ENCODE results near the gene PIRT.
"Not testable (repeated sequence)": the region's sequence is repeated elsewhere in the genome, so short reads cannot be mapped to it uniquely, and the experiment has no call there.

The PIRT gene

DNA sequence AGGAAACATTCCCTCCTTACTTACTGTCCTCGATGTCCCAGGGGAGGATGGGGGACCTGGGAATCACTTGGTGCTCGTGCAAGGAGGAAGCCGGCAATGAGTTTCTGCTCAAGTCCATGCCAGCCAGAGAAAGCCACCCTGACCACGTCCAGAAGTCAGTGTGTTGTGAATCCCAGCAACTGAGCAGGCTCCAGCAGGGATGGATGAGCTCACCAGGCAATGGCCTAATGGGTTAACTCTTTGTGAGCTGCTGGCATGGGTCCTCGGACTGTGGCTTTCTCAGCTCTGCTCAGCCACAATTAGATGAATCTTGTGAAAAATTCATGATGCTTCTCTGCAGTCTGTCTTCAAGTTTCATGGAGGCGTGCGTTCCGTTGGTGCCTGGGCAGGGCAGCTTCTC, at the start of gene PIRT:
Gene PIRT, minus strand, starts transcription at position 167 of the 400 bp plus-strand sequence. CDS start 12,442 bp downstream, outside the sequence.
- no peaks in the 10 kb centered on the region for H3K4me1 ChIP-seq (ENCODE audit: insufficient read depth, low read length)
- no peaks in the 10 kb centered on the region for H3K9me3 ChIP-seq (ENCODE audit: control insufficient read depth, insufficient read depth, low read length)
- H3K9ac ChIP-seq (ENCODE audit: low read depth, low read length): no peak within 1 kb of the TSS

DNA sequence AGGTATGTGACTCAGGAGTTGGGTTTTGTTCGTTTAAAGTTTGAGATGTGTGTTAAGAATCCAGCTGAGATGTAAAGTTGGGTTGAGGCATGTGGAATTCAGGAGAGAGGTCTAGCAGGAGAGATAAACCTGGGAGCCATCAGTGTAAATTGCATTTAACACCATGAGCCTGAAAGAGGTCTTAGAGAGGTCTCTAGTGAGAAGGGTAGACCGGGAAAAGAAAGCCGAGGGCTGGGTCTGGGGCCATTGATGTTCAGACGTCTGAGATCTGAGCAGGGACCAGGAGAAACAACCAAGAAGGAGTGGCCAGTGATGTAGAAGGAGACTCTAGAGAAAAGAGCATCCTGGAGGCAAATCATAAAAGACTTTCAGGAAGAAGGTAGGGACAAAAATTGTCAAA, 44.1 kb upstream of the PIRT start:
- H3K9ac ChIP-seq (ENCODE audit: low read depth, low read length): no peak overlapping the region
- no peaks in the 10 kb centered on the region for H3K36me3 ChIP-seq (ENCODE audit: insufficient read depth, low read length)
- no peaks in the 10 kb centered on the region for H3K4me1 ChIP-seq (ENCODE audit: insufficient read depth, low read length)
- no peaks in the 10 kb centered on the region for H3K9me3 ChIP-seq (ENCODE audit: control insufficient read depth, insufficient read depth, low read length)

More for the DNA sequence above, at the start of gene PIRT:
- no peaks in the 10 kb centered on the region for H3K36me3 ChIP-seq (ENCODE audit: insufficient read depth, low read length)

DNA sequence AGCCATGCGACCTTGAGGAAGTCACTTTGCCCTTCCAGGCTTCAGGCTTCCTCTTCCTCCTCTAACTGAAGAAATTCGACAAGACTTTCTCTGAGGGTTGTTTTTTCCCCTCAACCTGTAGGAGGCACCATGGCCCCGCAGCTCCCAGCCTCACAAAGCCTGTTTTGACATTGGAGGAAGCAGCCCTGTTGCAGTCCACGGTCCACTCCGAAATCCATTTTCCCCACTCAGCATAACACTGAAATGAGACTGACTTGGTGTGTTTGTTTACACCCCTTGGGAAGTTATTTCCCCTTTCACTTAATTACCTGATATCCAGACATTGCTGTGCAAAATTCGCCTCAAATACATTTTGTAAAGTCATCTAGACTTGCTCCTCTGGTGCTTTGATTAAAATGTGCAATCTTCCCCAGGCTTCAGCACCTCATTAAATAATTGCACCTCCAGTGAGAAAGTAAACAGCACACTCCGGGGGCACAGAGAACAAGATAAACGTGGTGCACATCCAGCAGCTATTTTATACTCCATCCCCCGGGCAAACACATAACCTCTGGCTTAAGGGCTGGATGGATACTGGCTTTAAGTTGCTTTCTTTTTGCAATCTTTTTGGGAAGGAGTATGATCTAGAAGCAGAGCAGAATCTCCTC, 41.4 kb upstream of the PIRT start:
- H3K36me3 ChIP-seq (ENCODE audit: insufficient read depth, low read length): no peaks in the 10 kb centered on the region
- no peaks in the 10 kb centered on the region for H3K9me3 ChIP-seq (ENCODE audit: control insufficient read depth, insufficient read depth, low read length)
- no peaks in the 10 kb centered on the region for H3K4me1 ChIP-seq (ENCODE audit: insufficient read depth, low read length)

DNA sequence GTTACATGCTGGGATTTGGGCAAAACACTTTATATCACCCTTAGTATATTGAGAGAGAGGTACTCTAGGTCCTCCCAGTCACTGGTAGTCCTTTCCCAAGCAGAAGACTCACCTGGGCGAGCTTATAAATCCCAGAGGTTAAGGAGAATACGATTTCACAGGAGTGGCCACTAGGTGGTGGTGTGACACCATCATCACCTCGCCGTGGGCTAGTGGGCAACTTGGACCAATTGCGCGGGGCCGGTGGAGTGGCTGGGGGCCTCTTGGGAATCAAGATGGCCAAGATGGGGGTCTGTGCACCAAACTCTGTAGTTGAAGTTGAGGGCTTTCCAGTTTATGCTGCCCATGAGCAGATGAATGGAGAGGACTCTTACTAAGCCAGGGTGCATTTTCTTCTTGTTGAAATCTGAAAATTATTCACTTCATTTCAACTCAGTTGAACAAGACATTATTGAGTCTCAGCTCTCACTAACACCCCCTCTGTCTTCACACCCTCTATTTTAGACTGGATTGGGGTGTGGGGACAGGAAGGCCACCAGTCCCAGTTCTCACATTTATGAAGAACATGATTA, 38.2 kb upstream of the PIRT start:
- no peaks in the 10 kb centered on the region for H3K36me3 ChIP-seq (ENCODE audit: insufficient read depth, low read length)
- no peaks in the 10 kb centered on the region for H3K4me1 ChIP-seq (ENCODE audit: insufficient read depth, low read length)

More for the DNA sequence above, 41.4 kb upstream of the PIRT start:
- H3K9ac ChIP-seq (ENCODE audit: low read depth, low read length): no peak overlapping the region

DNA sequence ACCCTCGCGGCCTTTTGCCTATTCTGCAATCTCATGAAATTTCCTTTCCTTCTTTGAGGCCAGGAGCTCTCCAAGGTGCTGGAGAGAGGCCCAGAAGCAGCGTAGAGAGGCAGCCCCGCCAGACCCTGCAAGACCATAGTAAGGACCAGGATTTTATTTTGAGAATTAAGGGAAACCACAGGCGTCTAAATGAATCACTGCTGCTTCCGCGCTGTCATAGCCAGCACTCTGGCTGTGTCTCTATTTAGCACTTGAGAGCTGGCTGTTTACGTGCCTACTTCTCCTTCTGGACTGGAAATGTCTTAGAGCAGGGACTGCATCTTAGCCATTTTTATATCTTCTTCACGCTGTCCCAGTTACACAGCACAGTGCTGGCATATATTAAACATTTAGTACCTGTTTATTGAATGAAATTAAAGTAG, 37.6 kb upstream of the PIRT start:
- Histone ChIP-seq H3K9me3 (ENCODE audit: control insufficient read depth, insufficient read depth, low read length) (no peaks in the 10 kb centered on the region), H3K9ac (ENCODE audit: low read depth, low read length) (no peak overlapping the region), H3K36me3 (ENCODE audit: insufficient read depth, low read length) (no peaks in the 10 kb centered on the region), H3K4me1 (ENCODE audit: insufficient read depth, low read length) (no peaks in the 10 kb centered on the region)

More for the DNA sequence above, 38.2 kb upstream of the PIRT start:
- Histone ChIP-seq H3K9me3 (ENCODE audit: control insufficient read depth, insufficient read depth, low read length) (no peaks in the 10 kb centered on the region), H3K9ac (ENCODE audit: low read depth, low read length) (no peak overlapping the region)

DNA sequence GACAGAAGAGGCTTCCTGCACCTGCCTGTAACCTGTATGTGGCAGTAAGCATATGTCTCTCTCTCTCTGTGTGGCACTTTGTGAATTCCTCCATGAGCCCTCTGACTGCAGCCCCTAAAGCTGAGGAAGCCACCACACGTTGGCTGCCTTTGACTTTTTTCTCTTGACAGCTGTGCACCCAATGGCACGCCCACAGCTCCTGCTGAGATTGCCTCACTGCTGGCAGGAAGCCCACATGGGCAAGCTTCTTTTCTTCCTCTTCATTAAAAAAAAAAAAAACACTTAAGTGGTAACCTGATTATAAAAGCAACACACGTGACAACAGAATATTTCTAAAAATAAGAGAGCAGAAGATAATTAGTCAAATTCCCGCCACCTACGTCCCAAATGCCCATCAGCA, 34.0 kb upstream of the PIRT start:
- Histone ChIP-seq H3K9me3 (ENCODE audit: control insufficient read depth, insufficient read depth, low read length) (no peaks in the 10 kb centered on the region), H3K9ac (ENCODE audit: low read depth, low read length) (no peak overlapping the region), H3K36me3 (ENCODE audit: insufficient read depth, low read length) (no peaks in the 10 kb centered on the region), H3K4me1 (ENCODE audit: insufficient read depth, low read length) (no peaks in the 10 kb centered on the region)

DNA sequence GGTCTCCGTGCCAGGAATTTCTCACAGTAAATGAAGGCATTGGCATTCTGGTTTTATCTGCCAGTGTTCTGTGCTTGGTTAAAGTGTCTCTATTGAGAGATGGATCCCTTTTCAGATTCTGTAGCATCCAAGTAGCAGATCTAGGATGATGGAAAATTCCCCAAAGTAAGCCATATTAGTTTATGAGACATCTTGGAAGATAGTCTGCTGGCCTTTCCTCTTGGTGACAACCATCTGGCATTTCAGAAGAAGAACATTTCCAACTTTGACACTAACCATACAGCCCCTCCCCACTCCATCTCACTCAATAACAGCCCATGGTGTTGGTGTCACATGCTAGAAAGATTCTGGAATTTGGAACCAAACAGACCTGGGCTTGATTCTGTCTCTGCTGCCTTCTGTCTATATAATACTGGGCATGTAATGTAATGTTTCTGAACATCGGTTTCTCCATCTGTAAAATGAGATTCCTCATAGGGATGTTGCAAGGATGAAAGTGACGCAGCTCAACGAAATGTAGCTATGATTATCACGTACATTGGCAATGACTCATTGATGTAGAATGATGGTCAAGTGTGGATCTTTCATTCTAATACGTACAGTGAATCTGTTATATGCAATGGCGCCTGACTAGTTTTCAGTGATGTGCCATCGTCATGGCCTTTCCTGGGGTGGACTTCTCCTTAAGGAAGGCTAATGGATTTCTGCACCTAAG, 32.6 kb upstream of the PIRT start:
- no peaks in the 10 kb centered on the region for H3K9me3 ChIP-seq (ENCODE audit: control insufficient read depth, insufficient read depth, low read length)
- no peak overlapping the region for H3K9ac ChIP-seq (ENCODE audit: low read depth, low read length)
- H3K36me3 ChIP-seq (ENCODE audit: insufficient read depth, low read length): no peaks in the 10 kb centered on the region
- H3K4me1 ChIP-seq (ENCODE audit: insufficient read depth, low read length): no peaks in the 10 kb centered on the region

DNA sequence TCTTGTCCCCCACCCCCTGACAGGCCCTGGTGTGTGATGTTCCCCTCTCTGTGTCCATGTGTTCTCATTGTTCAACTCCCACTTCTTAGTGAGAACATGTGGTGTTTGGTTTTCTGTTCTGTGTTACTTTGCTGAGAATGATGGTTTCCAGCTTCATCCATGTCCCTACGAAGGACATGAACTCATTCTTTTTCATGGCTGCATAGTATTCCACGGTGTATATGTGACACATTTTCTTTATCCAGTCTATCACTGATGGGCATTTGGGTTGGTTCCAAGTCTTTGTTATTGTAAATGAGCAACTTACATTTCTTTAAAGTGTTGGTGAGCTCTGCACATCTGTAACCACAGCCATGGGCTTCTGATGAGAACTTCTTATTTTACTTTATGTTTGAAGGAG, 30.9 kb upstream of the PIRT start:
- H3K9me3 ChIP-seq (ENCODE audit: control insufficient read depth, insufficient read depth, low read length); H3K4me1 ChIP-seq (ENCODE audit: insufficient read depth, low read length): not testable (repeated sequence)

DNA sequence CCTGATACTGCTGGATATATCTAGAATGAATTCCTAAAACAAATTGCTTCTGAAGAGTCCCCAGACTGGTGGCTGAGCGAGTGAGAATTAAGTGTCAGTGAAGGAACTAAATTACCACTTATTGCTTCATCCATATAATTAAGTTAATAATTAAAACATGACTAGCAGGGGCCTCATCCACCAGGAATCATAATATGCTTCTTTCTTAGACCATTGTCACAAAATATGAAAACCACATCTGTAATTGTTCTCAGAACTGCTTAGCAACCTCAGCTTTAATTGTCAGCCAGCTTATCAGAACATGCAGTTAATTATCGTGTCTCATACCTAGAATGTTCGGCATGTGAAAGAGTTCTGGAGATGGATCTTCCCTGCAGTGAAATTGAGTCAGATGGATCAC, 21.2 kb upstream of the PIRT start:
- Histone ChIP-seq H3K9me3 (ENCODE audit: control insufficient read depth, insufficient read depth, low read length) (no peaks in the 10 kb centered on the region), H3K4me1 (ENCODE audit: insufficient read depth, low read length) (no peaks in the 10 kb centered on the region), H3K9ac (ENCODE audit: low read depth, low read length) (no peak overlapping the region), H3K36me3 (ENCODE audit: insufficient read depth, low read length) (no peaks in the 10 kb centered on the region)

More for the DNA sequence above, 30.9 kb upstream of the PIRT start:
- H3K9ac ChIP-seq (ENCODE audit: low read depth, low read length); H3K36me3 ChIP-seq (ENCODE audit: insufficient read depth, low read length): not testable (repeated sequence)

DNA sequence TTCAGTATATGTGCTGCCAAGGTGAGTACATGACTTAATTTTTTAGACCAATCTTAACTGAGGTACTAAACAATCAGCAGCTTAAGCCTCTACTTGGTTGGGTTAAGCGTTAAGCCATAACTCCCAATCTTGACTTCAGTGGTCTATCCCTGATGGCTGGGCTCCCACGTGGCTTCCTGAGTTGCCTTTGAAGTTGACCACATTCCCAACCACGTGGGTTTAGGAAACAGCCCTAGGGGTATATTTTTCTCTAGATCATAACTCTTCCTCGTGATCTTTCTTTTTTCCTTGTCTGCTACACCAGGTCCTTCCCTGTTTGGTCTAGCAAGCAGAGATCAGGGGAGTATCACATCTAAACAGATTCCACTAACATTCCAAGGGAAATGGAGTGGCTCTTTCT, 20.1 kb upstream of the PIRT start:
- no peaks in the 10 kb centered on the region for H3K4me1 ChIP-seq (ENCODE audit: insufficient read depth, low read length)
- H3K36me3 ChIP-seq (ENCODE audit: insufficient read depth, low read length): no peaks in the 10 kb centered on the region
- no peaks in the 10 kb centered on the region for H3K9me3 ChIP-seq (ENCODE audit: control insufficient read depth, insufficient read depth, low read length)
- no peak overlapping the region for H3K9ac ChIP-seq (ENCODE audit: low read depth, low read length)

DNA sequence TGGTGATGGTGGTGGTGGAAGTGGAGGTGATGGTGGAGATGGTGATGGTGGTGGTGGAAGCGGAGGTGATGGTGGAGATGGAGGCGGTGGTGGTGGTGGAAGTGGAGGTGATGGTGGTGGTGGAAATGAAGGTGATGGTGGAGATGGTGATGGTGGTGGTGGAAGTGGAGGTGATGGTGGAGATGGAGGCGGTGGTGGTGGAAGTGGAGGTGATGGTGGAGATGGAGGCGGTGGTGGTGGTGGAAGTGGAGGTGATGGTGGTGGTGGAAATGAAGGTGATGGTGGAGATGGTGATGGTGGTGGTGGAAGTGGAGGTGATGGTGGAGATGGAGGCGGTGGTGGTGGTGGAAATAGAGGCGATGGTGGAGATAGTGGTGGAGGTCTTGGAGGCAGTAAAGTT, 8.7 kb upstream of the PIRT start:
- H3K4me1 ChIP-seq (ENCODE audit: insufficient read depth, low read length); H3K9ac ChIP-seq (ENCODE audit: low read depth, low read length); H3K36me3 ChIP-seq (ENCODE audit: insufficient read depth, low read length); H3K9me3 ChIP-seq (ENCODE audit: control insufficient read depth, insufficient read depth, low read length): not testable (repeated sequence)

DNA sequence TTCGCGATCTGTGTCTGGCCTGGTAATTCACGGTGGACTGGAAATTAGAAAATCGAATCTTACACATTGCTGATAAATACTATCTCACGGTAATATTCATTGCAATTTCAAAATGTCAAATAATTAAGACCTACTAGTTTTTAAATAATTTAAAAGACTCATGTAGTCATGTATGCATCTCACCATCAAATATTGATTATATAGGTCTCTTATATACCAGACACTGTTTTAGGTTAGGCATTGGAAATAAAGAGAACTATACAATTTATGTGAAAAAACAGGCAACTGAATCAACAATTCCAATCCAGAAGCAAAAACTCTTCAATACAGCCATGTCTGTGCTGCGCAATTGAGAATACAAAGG, 7.5 kb upstream of the PIRT start:
- no peak overlapping the region for H3K9ac ChIP-seq (ENCODE audit: low read depth, low read length)
- no peaks in the 10 kb centered on the region for H3K36me3 ChIP-seq (ENCODE audit: insufficient read depth, low read length)
- no peaks in the 10 kb centered on the region for H3K9me3 ChIP-seq (ENCODE audit: control insufficient read depth, insufficient read depth, low read length)
- H3K4me1 ChIP-seq (ENCODE audit: insufficient read depth, low read length): peaks cover 8% of the 10 kb centered on the region

DNA sequence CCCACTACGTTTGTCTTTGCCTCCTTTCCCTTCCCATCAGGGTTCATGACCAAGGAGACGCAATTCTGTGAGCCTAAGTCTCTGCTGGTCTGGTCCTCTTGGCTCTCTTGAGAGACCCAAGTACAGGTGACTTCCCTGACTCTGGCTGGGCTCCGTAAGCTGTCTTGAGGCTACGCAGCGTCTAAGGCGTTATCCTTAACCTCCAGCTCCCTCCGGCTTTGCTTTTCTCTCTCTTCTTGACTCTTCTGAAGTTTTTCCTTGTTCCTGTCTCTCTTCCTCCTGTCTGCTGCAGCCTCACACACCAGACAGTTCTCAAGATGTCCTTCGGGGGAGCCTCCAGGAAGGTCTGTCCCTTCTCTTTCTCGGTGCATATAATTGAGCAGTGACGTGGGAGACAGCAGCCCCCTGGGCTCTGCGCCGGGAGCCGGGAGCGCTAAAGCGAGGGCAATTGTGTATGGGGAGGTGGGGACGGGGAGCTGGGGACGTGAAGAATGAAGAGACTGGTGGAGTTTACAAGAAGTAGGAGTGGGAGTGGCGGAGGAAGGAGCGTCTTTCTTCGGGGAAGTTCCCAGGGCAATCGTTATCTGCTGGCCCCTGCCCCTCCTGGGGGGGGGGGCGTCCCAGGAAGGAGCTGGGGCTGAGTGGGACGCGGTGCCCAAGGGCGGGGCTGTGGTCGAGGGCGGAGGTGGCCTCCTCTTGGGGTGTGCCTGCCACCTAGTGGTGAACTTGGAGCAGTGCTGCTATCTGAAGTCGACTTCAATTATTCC, 6.9 kb upstream of the PIRT start:
- H3K9ac ChIP-seq (ENCODE audit: low read depth, low read length): peak overlapping the region; percentile 59; the same call in 1 of the 2 replicates
- no peaks in the 10 kb centered on the region for H3K36me3 ChIP-seq (ENCODE audit: insufficient read depth, low read length)

DNA sequence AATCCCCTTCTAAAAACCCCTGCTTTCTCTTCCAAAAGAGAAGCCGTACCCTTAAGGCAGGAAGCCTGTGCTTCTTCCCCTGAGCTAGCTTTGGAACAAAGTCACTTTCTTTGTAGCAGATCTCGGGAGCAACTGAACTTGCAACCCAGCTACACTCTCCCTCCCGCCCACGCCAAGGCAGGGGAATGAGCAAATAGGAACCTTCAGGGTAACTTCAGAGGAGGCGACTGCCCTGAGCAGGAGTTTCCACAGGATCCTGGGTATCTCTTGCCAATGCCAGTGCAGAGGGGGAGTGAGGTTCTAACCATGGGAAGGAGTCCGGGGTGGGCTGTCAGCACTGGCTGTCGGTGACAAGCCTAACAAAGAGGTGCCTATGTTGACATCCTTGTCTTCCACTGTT, 5.9 kb upstream of the PIRT start:
- peak overlapping the region; percentile 14; the same call in 1 of the 2 replicates for H3K9ac ChIP-seq (ENCODE audit: low read depth, low read length)
- H3K9me3 ChIP-seq (ENCODE audit: control insufficient read depth, insufficient read depth, low read length): no peaks in the 10 kb centered on the region
- no peaks in the 10 kb centered on the region for H3K36me3 ChIP-seq (ENCODE audit: insufficient read depth, low read length)
- H3K4me1 ChIP-seq (ENCODE audit: insufficient read depth, low read length): peaks cover 8% of the 10 kb centered on the region

More for the DNA sequence above, 6.9 kb upstream of the PIRT start:
- H3K4me1 ChIP-seq (ENCODE audit: insufficient read depth, low read length): peaks cover 8% of the 10 kb centered on the region
- H3K9me3 ChIP-seq (ENCODE audit: control insufficient read depth, insufficient read depth, low read length): no peaks in the 10 kb centered on the region
